GM19193 (cell line): ENCODE results near the gene XPA.

Experiments
- POLR2A ChIP-seq: IDR thresholded peaks from 4 replicates; pipeline ENCODE4 v1.6.1; 2011; ENCODE audit not compliant: insufficient read depth, insufficient read length; ENCODE audit errors: extremely low read depth

The XPA gene

GRCh38 chr9:97672403-97672802 lies 24.7 kb downstream of the XPA start:
- no peak for TF ChIP-seq POLR2A

GRCh38 chr9:97670586-97670985 lies 26.6 kb downstream of the XPA start:
- no peak for TF ChIP-seq POLR2A

GRCh38 chr9:97668485-97668884 lies 28.7 kb downstream of the XPA start:
- TF ChIP-seq POLR2A, result no peak

GRCh38 chr9:97666907-97667686 lies 30.0 kb downstream of the XPA start:
- TF ChIP-seq POLR2A, result no peak

GRCh38 chr9:97665742-97666141 lies 31.4 kb downstream of the XPA start:
- TF ChIP-seq POLR2A, result no peak

- TF ChIP-seq POLR2A, result no peak
Measured at GRCh38 chr9:97660847-97661246, 36.3 kb downstream of the XPA start.

- TF ChIP-seq POLR2A, result no peak
Measured at GRCh38 chr9:97660340-97660739, 36.8 kb downstream of the XPA start.

GRCh38 chr9:97659771-97660170 lies 37.4 kb downstream of the XPA start:
- no peak for TF ChIP-seq POLR2A

- TF ChIP-seq POLR2A, result no peak
Measured at GRCh38 chr9:97658707-97659106, 38.4 kb downstream of the XPA start.

- TF ChIP-seq POLR2A, result no peak
Measured at GRCh38 chr9:97651646-97652045, 45.5 kb downstream of the XPA start.

- no peak for TF ChIP-seq POLR2A
Measured at GRCh38 chr9:97647996-97648395, 49.1 kb downstream of the XPA start.

- no peak for TF ChIP-seq POLR2A
Measured at GRCh38 chr9:97645720-97646119, 51.4 kb downstream of the XPA start.

- no peak for TF ChIP-seq POLR2A
Measured at GRCh38 chr9:97640325-97640724, 56.8 kb downstream of the XPA start.

GRCh38 chr9:97638666-97639065 lies 58.5 kb downstream of the XPA start:
- no peak for TF ChIP-seq POLR2A

GRCh38 chr9:97636903-97637302 lies 60.2 kb downstream of the XPA start:
- no peak for TF ChIP-seq POLR2A

GRCh38 chr9:97635026-97635425 lies 62.1 kb downstream of the XPA start:
- TF ChIP-seq POLR2A, result no peak
